ENCODE data around the gene TTLL10. TPM values are rescaled to one million over a fixed set of nuclear protein-coding genes. Genes with fewer than 3 reads are reported as not detected.

TTLL10 gene
- total RNA-seq, 4 donors from 2014 or later = 0.40 to 0.48 TPM; not detected in 2

GRCh38 chr1:1181129-1181937 lies 7.7 kb downstream of the TTLL10 start:
- in situ Hi-C loops (cut with MboI; ENCODE audit: low pct_ligation_motif_present in 1 of 4, low pct_unique_long_range_greater_than_20kb in 1 of 4, low sequenced_read_pairs in 3 of 4) = no loop called here
- H3K4me1 ChIP-seq = no peaks in the 10 kb centered on the region
- peak; percentile 7 for DNase-seq

GRCh38 chr1:1181938-1182410 lies 8.3 kb downstream of the TTLL10 start:
- Histone ChIP-seq H3K27ac (no peak overlapping the region), H3K4me3 (no peak overlapping the region), H3K27me3 (peaks cover 21% of the 10 kb centered on the region), H3K9me3 (no peaks in the 10 kb centered on the region), H3K4me1 (no peaks in the 10 kb centered on the region), H3K36me3 (no peaks in the 10 kb centered on the region)
- peak; percentile 6 for DNase-seq
- no peak for TF ChIP-seq EP300 (IDR thresholded peaks at IDR 0.05; ENCODE audit: low read depth)
- no peak for TF ChIP-seq POLR2A (IDR thresholded peaks at IDR 0.05)
- TF ChIP-seq POLR2AphosphoS5 (IDR thresholded peaks at IDR 0.05) = no peak
- TF ChIP-seq CTCF (IDR thresholded peaks at IDR 0.05) = no peak
- 77 to 80% methylated on average over 1 to 18 of the region's 21 CpGs for WGBS, 2 donors (ENCODE audit: low coverage in 1 of 2)
- in situ Hi-C loops (cut with MboI; ENCODE audit: low pct_ligation_motif_present in 1 of 4, low pct_unique_long_range_greater_than_20kb in 1 of 4, low sequenced_read_pairs in 3 of 4) (no loop called here), intact Hi-C loops (cut with DNase I; ENCODE audit: low total_unique reads) (no loop called here)

More at GRCh38 chr1:1181129-1181937, 7.7 kb downstream of the TTLL10 start:
- Histone ChIP-seq H3K27me3 (peaks cover 28% of the 10 kb centered on the region), H3K4me3 (no peak overlapping the region), H3K27ac (no peak overlapping the region), H3K36me3 (no peaks in the 10 kb centered on the region), H3K9me3 (no peaks in the 10 kb centered on the region)
- intact Hi-C loops (cut with DNase I; ENCODE audit: low total_unique reads) = no loop called here
- TF ChIP-seq POLR2A (IDR thresholded peaks at IDR 0.05) (no peak), POLR2AphosphoS5 (IDR thresholded peaks at IDR 0.05) (no peak), CTCF (IDR thresholded peaks at IDR 0.05) (no peak), EP300 (IDR thresholded peaks at IDR 0.05; ENCODE audit: low read depth) (no peak)
- 82 to 95% methylated on average over 4 to 25 of the region's 26 CpGs for WGBS, 2 donors (ENCODE audit: low coverage in 1 of 2)

DNA sequence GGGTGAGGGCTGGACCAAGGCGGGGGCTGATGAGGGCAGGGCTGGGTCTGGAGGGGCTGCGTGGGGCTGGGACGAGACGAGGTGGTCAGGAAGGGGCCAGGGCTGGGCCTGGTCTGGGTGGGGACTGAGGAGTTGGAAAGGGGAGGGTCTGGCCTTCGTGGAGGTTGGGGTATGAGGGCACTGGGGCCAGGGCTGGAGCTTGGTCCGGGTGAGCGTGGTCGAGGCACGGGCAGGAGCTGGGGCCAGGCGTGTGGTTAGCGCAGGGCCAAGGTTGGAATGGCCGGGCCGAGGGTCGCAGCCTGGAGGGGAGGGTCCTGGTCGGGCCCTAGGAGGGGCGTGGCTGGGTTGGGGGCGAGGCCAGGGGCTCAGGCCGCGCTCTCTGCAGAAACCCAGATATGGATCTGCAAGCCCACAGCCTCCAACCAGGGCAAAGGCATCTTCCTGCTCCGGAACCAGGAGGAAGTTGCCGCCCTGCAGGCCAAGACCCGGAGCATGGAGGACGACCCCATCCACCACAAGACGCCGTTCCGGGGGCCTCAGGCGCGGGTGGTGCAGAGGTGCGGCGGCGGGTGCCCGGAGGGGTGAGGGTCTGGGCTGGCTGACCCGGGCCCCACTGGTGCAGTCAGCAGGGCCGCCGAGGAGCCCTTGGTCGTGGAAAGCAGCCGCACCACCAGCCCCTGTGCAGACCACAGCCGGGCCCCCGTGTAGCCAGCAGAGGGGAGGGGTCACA lies 9.0 kb downstream of the TTLL10 start:
- Histone ChIP-seq H3K27ac (no peak overlapping the region), H3K4me1 (no peaks in the 10 kb centered on the region), H3K36me3 (no peaks in the 10 kb centered on the region), H3K27me3 (peaks cover 14% of the 10 kb centered on the region), H3K4me3 (no peak overlapping the region), H3K9me3 (no peaks in the 10 kb centered on the region)
- TF ChIP-seq CTCF (IDR thresholded peaks at IDR 0.05) = no peak
- TF ChIP-seq POLR2A (IDR thresholded peaks at IDR 0.05) = no peak
- DNase-seq = peak; percentile 7
- intact Hi-C loops (cut with DNase I; ENCODE audit: low total_unique reads) = no loop called here
- in situ Hi-C loops (cut with MboI; ENCODE audit: low pct_ligation_motif_present in 1 of 4, low pct_unique_long_range_greater_than_20kb in 1 of 4, low sequenced_read_pairs in 3 of 4) = no loop called here
- 71 to 89% methylated on average over 8 to 36 of the region's 39 CpGs for WGBS, 2 donors (ENCODE audit: low coverage in 1 of 2)

DNA sequence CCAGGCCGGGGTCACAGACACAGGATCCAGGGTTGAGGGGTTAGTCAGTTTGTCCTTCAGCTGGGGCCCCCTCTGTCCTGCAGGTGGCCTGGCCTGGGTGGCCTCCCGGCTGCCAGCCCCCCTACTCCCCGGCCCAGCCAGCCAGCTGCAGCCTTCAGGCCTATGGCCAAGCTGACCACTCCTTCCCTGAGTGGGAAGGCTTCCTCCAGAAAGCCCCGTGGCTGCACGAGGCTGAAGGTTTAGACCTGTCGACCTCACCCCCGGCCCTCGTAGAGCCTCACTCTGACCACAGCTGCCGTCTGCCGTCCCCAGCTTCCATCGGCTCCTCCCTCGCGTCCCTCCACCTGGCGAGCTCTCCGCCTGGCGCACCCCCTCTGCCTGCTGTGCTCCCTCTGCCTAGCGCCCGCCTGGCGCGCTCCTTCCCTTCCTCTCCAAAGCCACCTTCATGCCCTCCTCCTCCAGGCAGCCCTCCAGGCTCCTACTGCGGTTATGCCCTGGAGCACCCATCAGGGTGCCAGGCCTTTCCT lies 9.6 kb downstream of the TTLL10 start:
- H3K36me3 ChIP-seq = no peaks in the 10 kb centered on the region
- TF ChIP-seq CTCF (IDR thresholded peaks at IDR 0.05) (no peak), EP300 (IDR thresholded peaks at IDR 0.05; ENCODE audit: low read depth) (no peak), POLR2A (IDR thresholded peaks at IDR 0.05) (no peak), POLR2AphosphoS5 (IDR thresholded peaks at IDR 0.05) (no peak)
- WGBS, 2 donors (ENCODE audit: low coverage in 1 of 2) = 71 to 94% methylated on average over 7 to 20 of the region's 21 CpGs
- no peaks in the 10 kb centered on the region for H3K9me3 ChIP-seq
- intact Hi-C loops (cut with DNase I; ENCODE audit: low total_unique reads) (no loop called here), in situ Hi-C loops (cut with MboI; ENCODE audit: low pct_ligation_motif_present in 1 of 4, low pct_unique_long_range_greater_than_20kb in 1 of 4, low sequenced_read_pairs in 3 of 4) (no loop called here)
- H3K4me1 ChIP-seq = no peaks in the 10 kb centered on the region
- no peak overlapping the region for H3K4me3 ChIP-seq
- H3K27ac ChIP-seq = no peak overlapping the region
- peaks cover 10% of the 10 kb centered on the region for H3K27me3 ChIP-seq
- no peak for DNase-seq

All from transverse colon (tissue), 4 donors.